WTC11 (cell line): ENCODE results near the gene MICAL3.

Experiments used
- AR ChIP-seq: fragments of 250-450 bp; sonication (Bioruptor Pico); IDR thresholded peaks from 2 replicates; pipeline ENCODE4 v1.9.0; 2021; ENCODE audit warnings: mild to moderate bottlenecking
- ATF1 ChIP-seq: sonication (generic); formaldehyde crosslinking; IDR thresholded peaks from 2 replicates; pipeline ENCODE4 v1.8.1; 2023; ENCODE audit warnings: mild to moderate bottlenecking, moderate library complexity, missing genetic modification reagents
- CREB1 ChIP-seq: sonication (generic); formaldehyde crosslinking; IDR thresholded peaks from 2 replicates; pipeline ENCODE4 v1.8.0; 2023; ENCODE audit warnings: mild to moderate bottlenecking, missing genetic modification reagents
- CTCF ChIP-seq: fragments of 200-600 bp; IDR thresholded peaks from 2 replicates; pipeline ENCODE4 v1.8.0; 2022; ENCODE audit warnings: antibody characterized with exemption
- JUN ChIP-seq: sonication (generic); formaldehyde crosslinking; IDR thresholded peaks from 2 replicates; pipeline ENCODE4 v1.8.0; 2023; ENCODE audit warnings: mild to moderate bottlenecking, missing genetic modification reagents
- ZNF281 ChIP-seq: sonication (generic); formaldehyde crosslinking; IDR thresholded peaks from 2 replicates; pipeline ENCODE4 v1.8.0; 2023; ENCODE audit warnings: mild to moderate bottlenecking, missing genetic modification reagents
- TF ChIP-seq, protein P1 (sequence below): sonication (generic); formaldehyde crosslinking; IDR thresholded peaks from 2 replicates; pipeline ENCODE4 v1.8.0; 2022; ENCODE audit warnings: missing genetic modification reagents
- TF ChIP-seq, protein P2 (sequence below): sonication (generic); formaldehyde crosslinking; IDR thresholded peaks from 2 replicates; pipeline ENCODE4 v1.8.0; 2022; ENCODE audit warnings: mild to moderate bottlenecking, missing genetic modification reagents
- TF ChIP-seq, protein P3 (sequence below): sonication (generic); formaldehyde crosslinking; conservative IDR thresholded peaks from 2 replicates; pipeline ENCODE4 v1.8.1; 2022; ENCODE audit warnings: mild to moderate bottlenecking, missing genetic modification reagents
- TF ChIP-seq, protein P4 (sequence below): sonication (generic); formaldehyde crosslinking; IDR thresholded peaks from 2 replicates; pipeline ENCODE4 v1.8.0; 2022; ENCODE audit warnings: mild to moderate bottlenecking, missing genetic modification reagents

DNA sequence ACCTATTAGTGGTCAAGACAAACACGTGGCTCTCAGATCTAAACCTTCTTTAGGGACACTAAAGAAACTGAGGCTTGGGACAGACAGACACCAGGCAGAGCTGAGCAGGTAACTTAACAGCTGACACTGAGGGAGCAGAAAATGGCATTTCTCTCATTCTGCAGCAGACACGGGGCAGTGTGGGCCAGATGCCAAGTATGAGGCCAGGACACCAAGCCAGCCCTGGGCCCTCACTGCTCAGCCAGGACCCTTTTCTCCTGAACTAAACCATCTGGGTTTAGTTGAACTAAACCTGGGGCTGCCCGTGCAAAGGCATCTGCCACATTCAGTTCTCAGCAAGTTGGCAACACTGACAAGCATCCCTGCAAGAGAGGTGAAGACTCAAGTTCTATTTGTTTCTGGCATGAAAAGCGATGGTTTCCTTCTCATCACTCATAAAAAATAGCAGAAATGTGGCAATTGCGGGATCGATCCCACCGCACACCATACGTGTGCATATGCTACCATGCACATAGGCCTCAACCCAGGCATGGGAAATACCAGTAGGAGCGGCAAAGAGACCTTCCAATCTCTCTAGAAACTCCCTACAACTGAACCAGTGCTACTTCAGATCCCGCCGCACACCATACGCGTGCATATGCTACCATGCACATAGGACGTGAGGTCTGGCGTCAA, 150.0 kb downstream of the MICAL3 start:
- TF ChIP-seq, protein P1, sequence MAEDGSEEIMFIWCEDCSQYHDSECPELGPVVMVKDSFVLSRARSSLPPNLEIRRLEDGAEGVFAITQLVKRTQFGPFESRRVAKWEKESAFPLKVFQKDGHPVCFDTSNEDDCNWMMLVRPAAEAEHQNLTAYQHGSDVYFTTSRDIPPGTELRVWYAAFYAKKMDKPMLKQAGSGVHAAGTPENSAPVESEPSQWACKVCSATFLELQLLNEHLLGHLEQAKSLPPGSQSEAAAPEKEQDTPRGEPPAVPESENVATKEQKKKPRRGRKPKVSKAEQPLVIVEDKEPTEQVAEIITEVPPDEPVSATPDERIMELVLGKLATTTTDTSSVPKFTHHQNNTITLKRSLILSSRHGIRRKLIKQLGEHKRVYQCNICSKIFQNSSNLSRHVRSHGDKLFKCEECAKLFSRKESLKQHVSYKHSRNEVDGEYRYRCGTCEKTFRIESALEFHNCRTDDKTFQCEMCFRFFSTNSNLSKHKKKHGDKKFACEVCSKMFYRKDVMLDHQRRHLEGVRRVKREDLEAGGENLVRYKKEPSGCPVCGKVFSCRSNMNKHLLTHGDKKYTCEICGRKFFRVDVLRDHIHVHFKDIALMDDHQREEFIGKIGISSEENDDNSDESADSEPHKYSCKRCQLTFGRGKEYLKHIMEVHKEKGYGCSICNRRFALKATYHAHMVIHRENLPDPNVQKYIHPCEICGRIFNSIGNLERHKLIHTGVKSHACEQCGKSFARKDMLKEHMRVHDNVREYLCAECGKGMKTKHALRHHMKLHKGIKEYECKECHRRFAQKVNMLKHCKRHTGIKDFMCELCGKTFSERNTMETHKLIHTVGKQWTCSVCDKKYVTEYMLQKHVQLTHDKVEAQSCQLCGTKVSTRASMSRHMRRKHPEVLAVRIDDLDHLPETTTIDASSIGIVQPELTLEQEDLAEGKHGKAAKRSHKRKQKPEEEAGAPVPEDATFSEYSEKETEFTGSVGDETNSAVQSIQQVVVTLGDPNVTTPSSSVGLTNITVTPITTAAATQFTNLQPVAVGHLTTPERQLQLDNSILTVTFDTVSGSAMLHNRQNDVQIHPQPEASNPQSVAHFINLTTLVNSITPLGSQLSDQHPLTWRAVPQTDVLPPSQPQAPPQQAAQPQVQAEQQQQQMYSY (CRISPR knock-in tag) = no peak
- TF ChIP-seq CTCF (no peak), ATF1 (CRISPR knock-in tag) (no peak), ZNF281 (no peak), AR (CRISPR knock-in tag) (no peak), JUN (CRISPR knock-in tag) (no peak), CREB1 (CRISPR knock-in tag) (no peak)
- TF ChIP-seq, protein P2, sequence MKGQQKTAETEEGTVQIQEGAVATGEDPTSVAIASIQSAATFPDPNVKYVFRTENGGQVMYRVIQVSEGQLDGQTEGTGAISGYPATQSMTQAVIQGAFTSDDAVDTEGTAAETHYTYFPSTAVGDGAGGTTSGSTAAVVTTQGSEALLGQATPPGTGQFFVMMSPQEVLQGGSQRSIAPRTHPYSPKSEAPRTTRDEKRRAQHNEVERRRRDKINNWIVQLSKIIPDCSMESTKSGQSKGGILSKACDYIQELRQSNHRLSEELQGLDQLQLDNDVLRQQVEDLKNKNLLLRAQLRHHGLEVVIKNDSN (CRISPR knock-in tag) = no peak
- TF ChIP-seq, protein P3, sequence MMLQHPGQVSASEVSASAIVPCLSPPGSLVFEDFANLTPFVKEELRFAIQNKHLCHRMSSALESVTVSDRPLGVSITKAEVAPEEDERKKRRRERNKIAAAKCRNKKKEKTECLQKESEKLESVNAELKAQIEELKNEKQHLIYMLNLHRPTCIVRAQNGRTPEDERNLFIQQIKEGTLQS (CRISPR knock-in tag) = no peak
- TF ChIP-seq, protein P4, sequence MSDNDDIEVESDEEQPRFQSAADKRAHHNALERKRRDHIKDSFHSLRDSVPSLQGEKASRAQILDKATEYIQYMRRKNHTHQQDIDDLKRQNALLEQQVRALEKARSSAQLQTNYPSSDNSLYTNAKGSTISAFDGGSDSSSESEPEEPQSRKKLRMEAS (CRISPR knock-in tag) = no peak
